H9 (cell line): ENCODE measurements around the gene GAS1. TPM values are rescaled to one million over a fixed set of nuclear protein-coding genes. Genes with fewer than 3 reads are reported as not detected.

Source experiments
- DNase-seq: peaks from one replicate; pipeline ENCODE4 v3.0.0-alpha.2; 2017
- H2AFZ ChIP-seq: one replicate; pipeline ENCODE4 v1.6.1; 2013; ENCODE audit warnings: mild to moderate bottlenecking, low read length, control low read depth, moderate library complexity
- H2AK5ac ChIP-seq: 2 replicates; pipeline ENCODE4 v1.6.1; 2013; ENCODE audit warnings: low read length, control low read depth, mixed read lengths; ENCODE audit not compliant: insufficient read length
- H2BK120ac ChIP-seq: one replicate; pipeline ENCODE4 v1.6.1; 2013; ENCODE audit warnings: low read depth, mild to moderate bottlenecking, low read length, control low read depth, inconsistent platforms; ENCODE audit not compliant: poor library complexity, severe bottlenecking
- H2BK12ac ChIP-seq: 2 replicates; pipeline ENCODE4 v1.6.1; 2013; ENCODE audit warnings: low read length, control low read depth, mixed read lengths, low read depth; ENCODE audit not compliant: insufficient read length
- H2BK15ac ChIP-seq: 2 replicates; pipeline ENCODE4 v1.6.1; 2013; ENCODE audit warnings: low read depth, low read length, control low read depth
- H2BK20ac ChIP-seq: one replicate; pipeline ENCODE4 v1.6.1; 2013; ENCODE audit warnings: low read depth, mild to moderate bottlenecking, low read length, control low read depth, inconsistent platforms; ENCODE audit not compliant: poor library complexity, severe bottlenecking
- H2BK5ac ChIP-seq: 2 replicates; pipeline ENCODE4 v1.6.1; 2013; ENCODE audit warnings: low read length, control low read depth, mixed read lengths; ENCODE audit not compliant: insufficient read length
- H3K14ac ChIP-seq: 2 replicates; pipeline ENCODE4 v1.6.1; 2013; ENCODE audit warnings: low read length, control low read depth; ENCODE audit not compliant: insufficient read depth
- H3K18ac ChIP-seq: 2 replicates; pipeline ENCODE4 v1.6.1; 2013; ENCODE audit warnings: low read depth, mild to moderate bottlenecking, mixed read lengths, low read length, control low read depth; ENCODE audit not compliant: insufficient read length
- H3K23ac ChIP-seq: 2 replicates; pipeline ENCODE4 v1.6.1; 2013; ENCODE audit warnings: low read length, control low read depth, mixed read lengths, low read depth; ENCODE audit not compliant: insufficient read length
- H3K23me2 ChIP-seq: 2 replicates; pipeline ENCODE4 v1.6.1; 2013; ENCODE audit warnings: low read depth, mild to moderate bottlenecking, mixed read lengths, low read length, control low read depth; ENCODE audit not compliant: insufficient read length, poor library complexity, severe bottlenecking
- H3K27ac ChIP-seq: 2 replicates; pipeline ENCODE4 v1.5.1; 2013; ENCODE audit warnings: low read length, control low read depth, mixed read lengths, low read depth; ENCODE audit not compliant: insufficient read length
- H3K27me3 ChIP-seq: 2 replicates; pipeline ENCODE4 v1.6.1; 2013; ENCODE audit warnings: low read length, control low read depth, inconsistent platforms; ENCODE audit not compliant: insufficient read depth
- H3K4ac ChIP-seq: 2 replicates; pipeline ENCODE4 v1.6.1; 2013; ENCODE audit warnings: low read depth, mild to moderate bottlenecking, control low read depth, inconsistent platforms, low read length, moderate library complexity
- H3K4me1 ChIP-seq: 2 replicates; pipeline ENCODE4 v1.6.1; 2013; ENCODE audit warnings: low read length, control low read depth, inconsistent platforms; ENCODE audit not compliant: insufficient read depth
- H3K4me2 ChIP-seq: 2 replicates; pipeline ENCODE4 v1.6.1; 2013; ENCODE audit warnings: low read length, control low read depth, mixed read lengths; ENCODE audit not compliant: insufficient read length, insufficient read depth
- H3K56ac ChIP-seq: 2 replicates; pipeline ENCODE4 v1.6.1; 2013; ENCODE audit warnings: low read depth, mild to moderate bottlenecking, mixed read lengths, low read length, control low read depth; ENCODE audit not compliant: insufficient read length
- H3K79me1 ChIP-seq: 2 replicates; pipeline ENCODE4 v1.6.1; 2013; ENCODE audit warnings: low read depth, mild to moderate bottlenecking, moderate library complexity, low read length, control low read depth, inconsistent platforms; ENCODE audit not compliant: insufficient read depth, poor library complexity, severe bottlenecking
- H3K79me2 ChIP-seq: 2 replicates; pipeline ENCODE4 v1.6.1; 2013; ENCODE audit warnings: low read length, control low read depth, inconsistent platforms; ENCODE audit not compliant: insufficient read depth
- H3K9ac ChIP-seq: 2 replicates; pipeline ENCODE4 v1.6.1; 2013; ENCODE audit warnings: low read length, control low read depth, mixed read lengths; ENCODE audit not compliant: insufficient read length; ENCODE audit errors: extremely low read depth
- H3K9me3 ChIP-seq: one replicate; pipeline ENCODE4 v1.6.1; 2013; ENCODE audit warnings: low read depth, low read length, inconsistent platforms; ENCODE audit not compliant: control insufficient read depth
- H3T11ph ChIP-seq: one replicate; pipeline ENCODE4 v1.6.1; 2013; ENCODE audit warnings: mild to moderate bottlenecking, low read length, control low read depth, inconsistent platforms
- H4K20me1 ChIP-seq: one replicate; pipeline ENCODE4 v1.6.1; 2013; ENCODE audit not compliant: control insufficient read depth, insufficient read length, insufficient read depth
- H4K5ac ChIP-seq: 2 replicates; pipeline ENCODE4 v1.6.1; 2013; ENCODE audit warnings: low read depth, mild to moderate bottlenecking, mixed read lengths, low read length, control low read depth; ENCODE audit not compliant: insufficient read length
- H4K8ac ChIP-seq: replicated peaks from 2 replicates; pipeline ENCODE4 v1.6.1; 2013; ENCODE audit warnings: low read length, control low read depth, mixed read lengths, low read depth; ENCODE audit not compliant: insufficient read length
- H4K91ac ChIP-seq: 2 replicates; pipeline ENCODE4 v1.6.1; 2013; ENCODE audit warnings: low read depth, mild to moderate bottlenecking, moderate library complexity, mixed read lengths, low read length, control low read depth; ENCODE audit not compliant: insufficient read length
- H3K27ac Mint-ChIP-seq, 3 experiments: 2 replicates in 2 of 3; 3 replicates in 1 of 3; pipeline ENCODE4 v1.8.0; 2020 to 2021; ENCODE audit warnings: mixed read lengths in 3 of 3, mild to moderate bottlenecking in 1 of 3, moderate library complexity in 1 of 3
- H3K27me3 Mint-ChIP-seq: 2 replicates; pipeline ENCODE4 v1.8.0; 2021; ENCODE audit warnings: low read depth, mild to moderate bottlenecking, moderate library complexity, mixed read lengths
- H3K36me3 Mint-ChIP-seq, 3 experiments: 2 replicates in 2 of 3; 3 replicates in 1 of 3; pipeline ENCODE4 v1.8.0; 2020 to 2021; ENCODE audit warnings: low read depth in 3 of 3, mixed read lengths in 3 of 3; ENCODE audit not compliant: insufficient read depth in 1 of 3
- H3K4me1 Mint-ChIP-seq, 2 experiments: 2 replicates each; pipeline ENCODE4 v1.8.0; 2020; ENCODE audit warnings: mixed read lengths in 2 of 2
- H3K4me3 Mint-ChIP-seq, 2 experiments: 2 replicates in 1 of 2; 3 replicates in 1 of 2; pipeline ENCODE4 v1.8.0; 2020 to 2021; ENCODE audit warnings: mild to moderate bottlenecking in 2 of 2, mixed read lengths in 2 of 2, moderate library complexity in 1 of 2
- H3K9me3 Mint-ChIP-seq, 2 experiments: 2 replicates in 1 of 2; 3 replicates in 1 of 2; pipeline ENCODE4 v1.8.0; 2020; ENCODE audit warnings: mild to moderate bottlenecking in 2 of 2, mixed read lengths in 2 of 2, moderate library complexity in 1 of 2
- CTCF ChIP-seq: fragments of 200-600 bp; sonication (generic); conservative IDR thresholded peaks from 3 replicates; pipeline ENCODE4 v1.8.0; 2021; ENCODE audit warnings: antibody characterized with exemption, mild to moderate bottlenecking
- WGBS: extraction: QIAGEN DNeasy Blood & Tissue Kit; methylation state at CpG from one replicate; pipeline ENCODE4 v1.1.7; 2013; ENCODE audit warnings: missing lambda C conversion rate, low lambda C conversion rate, mixed read lengths; ENCODE audit not compliant: insufficient read length; ENCODE audit errors: extremely low coverage; 5-methylcytosine and 5-hydroxymethylcytosine counted together
- total RNA-seq: library from RNA; stranded (reverse); gene quantifications from 2 replicates; pipeline ENCODE4 v1.2.1, GENCODE V29; 2021

GAS1 gene
- total RNA-seq, 1 experiment from 2014 or later = 2.3 TPM

- Histone ChIP-seq H4K8ac (no peak overlapping the region), H2BK12ac (no peak overlapping the region)
These were observed 13.6 kb upstream of the GAS1 start for GRCh38 chr9:86960938-86961337.

More at GRCh38 chr9:86960938-86961337, 13.6 kb upstream of the GAS1 start:
- no peak overlapping the region for H4K91ac ChIP-seq
- no peak overlapping the region for H2AFZ ChIP-seq
- no peaks in the 10 kb centered on the region for H3K79me2 ChIP-seq
- no peak overlapping the region for H3K18ac ChIP-seq
- H3K27ac ChIP-seq = no peak overlapping the region
- Mint-ChIP-seq H3K27me3 (peaks cover 18% of the 10 kb centered on the region), H3K27ac (no peak overlapping the region), H3K36me3 (no peaks in the 10 kb centered on the region), H3K4me3 (no peak overlapping the region), H3K9me3 (no peaks in the 10 kb centered on the region), H3K4me1 (no peaks in the 10 kb centered on the region)
- H2AK5ac ChIP-seq = no peak overlapping the region
- no peak for TF ChIP-seq CTCF
- H3K79me1 ChIP-seq = no peaks in the 10 kb centered on the region
- no peak overlapping the region for H3K4me2 ChIP-seq
- H2BK20ac ChIP-seq = no peak overlapping the region
- H2BK120ac ChIP-seq = no peak overlapping the region
- no peak overlapping the region for H3K4ac ChIP-seq
- no CpG with 5 or more reads among the region's 6 CpGs for WGBS
- no peak overlapping the region for H3K23ac ChIP-seq
- no peaks in the 10 kb centered on the region for H3K9me3 ChIP-seq
- H3K27me3 ChIP-seq = no peaks in the 10 kb centered on the region
- no peak overlapping the region for H3K9ac ChIP-seq
- no peak overlapping the region for H4K5ac ChIP-seq
- H3K4me1 ChIP-seq = no peaks in the 10 kb centered on the region
- H2BK5ac ChIP-seq = no peak overlapping the region
- no peaks in the 10 kb centered on the region for H3K23me2 ChIP-seq
- no peak overlapping the region for H2BK15ac ChIP-seq
- H3K14ac ChIP-seq = no peak overlapping the region
- H3T11ph ChIP-seq = no peak overlapping the region
- no peak overlapping the region for H3K56ac ChIP-seq
- DNase-seq = no peak
- no peaks in the 10 kb centered on the region for H4K20me1 ChIP-seq
